Subcutaneous adipose tissue (tissue), 4 donors: ENCODE measurements around the gene IL3. TPM values are rescaled to one million over a fixed set of nuclear protein-coding genes. Genes with fewer than 3 reads are reported as not detected.

Experiments
- total RNA-seq, 4 donors: library from RNA; depleted of rRNA; stranded (reverse); fragments of >200 nt; gene quantifications; one replicate each; pipeline ENCODE4 v1.1.0, GENCODE V29; 2016
- TF ChIP-seq, protein P1 (sequence below): fragments of 450-650 bp; IDR thresholded peaks from one replicate; pipeline ENCODE4 v1.5.1; 2016; ENCODE audit warnings: low read depth, mild to moderate bottlenecking, control low read depth, antibody characterized with exemption, moderate library complexity

The IL3 gene
- total RNA-seq, 4 donors from 2014 or later = not detected

DNA sequence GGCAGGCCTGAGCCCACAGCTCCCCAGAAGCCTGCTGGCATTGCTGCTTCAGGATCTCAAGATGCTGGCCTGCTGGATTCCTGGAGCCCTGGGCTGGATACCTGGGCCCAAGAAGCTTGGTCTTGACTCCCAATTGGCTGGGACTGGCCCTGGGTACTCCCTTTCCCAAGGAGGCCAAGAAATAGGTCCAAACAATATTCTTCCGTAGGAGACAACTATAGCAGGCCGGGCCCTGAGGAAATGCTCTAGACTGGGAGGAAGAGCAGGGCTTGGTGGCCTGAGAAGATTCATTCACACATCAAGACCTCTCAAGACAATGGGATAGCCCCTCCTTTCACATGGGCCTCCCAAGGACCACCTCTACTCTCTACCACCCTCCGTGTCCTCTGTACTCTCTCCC is 21.0 kb downstream of the IL3 start:
- TF ChIP-seq, protein P1, sequence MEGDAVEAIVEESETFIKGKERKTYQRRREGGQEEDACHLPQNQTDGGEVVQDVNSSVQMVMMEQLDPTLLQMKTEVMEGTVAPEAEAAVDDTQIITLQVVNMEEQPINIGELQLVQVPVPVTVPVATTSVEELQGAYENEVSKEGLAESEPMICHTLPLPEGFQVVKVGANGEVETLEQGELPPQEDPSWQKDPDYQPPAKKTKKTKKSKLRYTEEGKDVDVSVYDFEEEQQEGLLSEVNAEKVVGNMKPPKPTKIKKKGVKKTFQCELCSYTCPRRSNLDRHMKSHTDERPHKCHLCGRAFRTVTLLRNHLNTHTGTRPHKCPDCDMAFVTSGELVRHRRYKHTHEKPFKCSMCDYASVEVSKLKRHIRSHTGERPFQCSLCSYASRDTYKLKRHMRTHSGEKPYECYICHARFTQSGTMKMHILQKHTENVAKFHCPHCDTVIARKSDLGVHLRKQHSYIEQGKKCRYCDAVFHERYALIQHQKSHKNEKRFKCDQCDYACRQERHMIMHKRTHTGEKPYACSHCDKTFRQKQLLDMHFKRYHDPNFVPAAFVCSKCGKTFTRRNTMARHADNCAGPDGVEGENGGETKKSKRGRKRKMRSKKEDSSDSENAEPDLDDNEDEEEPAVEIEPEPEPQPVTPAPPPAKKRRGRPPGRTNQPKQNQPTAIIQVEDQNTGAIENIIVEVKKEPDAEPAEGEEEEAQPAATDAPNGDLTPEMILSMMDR = no peak

DNA sequence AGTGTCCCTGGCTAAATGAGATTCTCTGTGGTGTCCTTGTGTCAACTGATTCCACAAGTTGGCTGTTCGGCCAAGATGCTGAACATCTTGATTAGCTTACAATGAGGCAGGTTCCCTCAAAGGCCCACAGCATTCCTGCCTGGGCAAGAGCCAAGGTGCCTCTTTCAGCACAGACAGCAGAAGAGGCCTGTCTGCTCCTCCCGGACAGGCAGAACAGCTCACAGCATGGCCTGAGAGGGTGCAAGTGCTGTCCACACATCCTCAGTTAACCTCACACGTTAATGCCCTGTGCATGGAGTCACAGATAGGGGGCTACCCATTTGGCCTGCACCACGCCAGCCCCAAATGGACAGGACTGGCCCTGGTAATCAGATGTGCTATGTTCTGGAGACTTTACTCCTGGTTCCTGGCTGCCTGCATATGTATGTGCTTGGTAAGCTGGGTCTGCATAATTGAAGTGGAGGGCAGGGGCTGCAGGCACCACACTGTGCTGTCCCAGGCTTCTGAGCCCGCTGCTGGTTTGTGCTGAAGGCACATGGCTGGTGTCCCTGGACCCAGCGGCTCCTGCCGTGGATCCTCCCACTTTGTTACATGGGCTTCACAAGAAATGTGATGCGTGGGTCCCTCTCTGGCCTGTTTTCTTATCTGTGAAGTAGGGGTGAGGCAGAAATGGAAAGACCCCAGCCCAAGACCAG is 22.0 kb downstream of the IL3 start:
- TF ChIP-seq, protein P1 = no peak

GRCh38 chr5:132083071-132083678 is 22.7 kb downstream of the IL3 start:
- TF ChIP-seq, protein P1 = no peak

GRCh38 chr5:132085686-132086085 is 25.2 kb downstream of the IL3 start:
- TF ChIP-seq, protein P1 = no peak

DNA sequence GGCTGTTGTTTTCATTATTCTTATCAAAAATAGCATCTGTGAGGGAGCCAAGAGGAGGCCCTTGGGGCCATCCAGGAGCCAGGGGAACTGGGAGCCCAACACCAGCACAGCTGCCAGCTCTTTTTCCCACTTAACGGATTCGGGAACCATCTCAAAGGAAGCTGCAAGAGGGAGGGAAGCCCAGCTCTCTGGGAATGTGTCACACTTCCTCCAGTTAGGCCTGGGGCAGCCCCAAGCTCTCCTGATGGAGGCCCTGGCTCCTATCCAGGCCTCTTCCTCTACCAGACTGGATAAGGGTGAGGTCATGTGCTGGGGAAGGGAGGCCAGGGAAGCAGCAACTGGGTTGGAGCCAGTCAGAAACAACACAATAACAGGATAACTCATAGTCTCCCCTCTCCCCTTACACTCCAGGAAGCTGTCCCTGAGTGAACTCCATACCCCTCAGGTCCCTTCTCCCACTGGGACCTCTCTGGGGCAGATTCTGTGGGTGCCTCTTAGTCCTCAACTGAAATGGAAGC is 25.9 kb downstream of the IL3 start:
- TF ChIP-seq, protein P1 = no peak

DNA sequence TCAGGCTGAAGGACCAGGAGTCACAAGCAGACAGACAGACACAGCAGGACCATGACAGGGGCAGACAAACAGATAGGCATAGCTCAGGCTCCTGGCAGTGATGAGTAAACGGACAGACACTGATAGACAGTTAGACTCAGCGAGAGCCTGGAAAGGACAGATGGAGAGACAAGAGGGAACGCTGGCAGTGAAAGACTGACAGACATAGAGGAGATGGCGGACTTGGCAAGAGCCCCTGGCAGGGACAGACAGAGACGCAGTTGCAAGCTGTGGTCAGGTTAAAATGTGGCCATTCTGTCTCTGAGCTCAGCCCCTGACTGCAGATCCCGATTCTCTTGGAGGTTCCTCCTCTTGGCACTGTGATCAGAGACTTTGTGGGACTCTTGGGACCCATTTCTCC is 26.7 kb downstream of the IL3 start:
- TF ChIP-seq, protein P1 = no peak

GRCh38 chr5:132087661-132088060 is 27.2 kb downstream of the IL3 start:
- TF ChIP-seq, protein P1 = no peak
